NOMO-1 treated with DMSO at 0.1 percent for 48 hours (cell line): ENCODE measurements around the gene ACOT9.
"Not testable (repeated sequence)": the region's sequence is repeated elsewhere in the genome, so short reads cannot be mapped to it uniquely, and the experiment has no call there.

Experiments
- DNase-seq: peaks from one replicate; lab custom pipeline; 2025; ENCODE audit not compliant: unreplicated experiment; lab: John Stamatoyannopoulos, UW

ACOT9 gene, protein sequence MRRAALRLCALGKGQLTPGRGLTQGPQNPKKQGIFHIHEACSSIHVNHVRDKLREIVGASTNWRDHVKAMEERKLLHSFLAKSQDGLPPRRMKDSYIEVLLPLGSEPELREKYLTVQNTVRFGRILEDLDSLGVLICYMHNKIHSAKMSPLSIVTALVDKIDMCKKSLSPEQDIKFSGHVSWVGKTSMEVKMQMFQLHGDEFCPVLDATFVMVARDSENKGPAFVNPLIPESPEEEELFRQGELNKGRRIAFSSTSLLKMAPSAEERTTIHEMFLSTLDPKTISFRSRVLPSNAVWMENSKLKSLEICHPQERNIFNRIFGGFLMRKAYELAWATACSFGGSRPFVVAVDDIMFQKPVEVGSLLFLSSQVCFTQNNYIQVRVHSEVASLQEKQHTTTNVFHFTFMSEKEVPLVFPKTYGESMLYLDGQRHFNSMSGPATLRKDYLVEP

DNA sequence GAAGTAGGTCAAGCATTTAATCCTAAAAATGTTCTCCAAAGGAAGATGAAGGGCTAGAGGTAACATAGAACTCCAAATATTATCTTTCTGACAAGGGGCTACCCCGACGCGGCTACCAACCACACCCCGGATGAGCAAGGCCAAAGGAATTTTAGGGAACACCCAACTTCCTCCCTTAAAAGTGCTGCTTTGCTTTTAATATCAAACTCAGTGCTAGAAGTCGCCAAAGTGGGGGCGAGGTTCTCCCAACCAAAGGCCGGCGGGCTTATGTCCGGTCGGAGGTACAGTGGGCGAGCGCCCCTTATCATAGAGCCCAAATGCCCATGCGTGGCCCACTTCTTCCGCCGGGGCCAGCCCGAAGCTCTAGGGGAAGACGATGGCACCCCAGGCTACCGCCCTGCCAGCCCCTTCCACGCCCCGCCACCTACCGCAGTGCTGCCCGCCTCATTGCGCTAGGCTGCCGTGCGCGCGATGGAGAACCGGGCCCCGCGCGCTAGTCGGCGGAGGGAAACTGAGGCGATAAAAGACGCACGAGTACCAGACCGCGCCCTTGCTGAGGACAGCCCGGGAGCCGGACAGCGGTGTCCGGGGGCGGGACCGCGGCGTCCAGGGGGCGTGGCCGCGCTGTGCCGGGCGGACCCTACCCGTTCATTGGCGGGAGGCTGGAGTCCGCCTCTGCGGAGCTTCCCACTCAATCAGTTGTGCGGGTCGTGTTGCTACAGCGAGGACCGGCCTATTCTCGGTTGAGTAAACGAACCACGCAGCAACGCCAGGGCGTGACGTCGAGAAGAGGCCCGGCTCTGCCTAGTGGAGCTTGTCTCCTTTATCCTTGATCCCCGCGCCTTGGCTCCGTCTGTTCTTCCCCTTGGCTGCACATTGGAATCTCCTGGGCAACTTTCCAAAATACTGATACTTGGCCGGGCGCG is at the start of gene ACOT9:
ACOT9 (minus strand) TSS at position 580 of the 926 bp plus-strand sequence; CDS start at position 448, 132 bp downstream.
- peak; percentile 54 for DNase-seq

DNA sequence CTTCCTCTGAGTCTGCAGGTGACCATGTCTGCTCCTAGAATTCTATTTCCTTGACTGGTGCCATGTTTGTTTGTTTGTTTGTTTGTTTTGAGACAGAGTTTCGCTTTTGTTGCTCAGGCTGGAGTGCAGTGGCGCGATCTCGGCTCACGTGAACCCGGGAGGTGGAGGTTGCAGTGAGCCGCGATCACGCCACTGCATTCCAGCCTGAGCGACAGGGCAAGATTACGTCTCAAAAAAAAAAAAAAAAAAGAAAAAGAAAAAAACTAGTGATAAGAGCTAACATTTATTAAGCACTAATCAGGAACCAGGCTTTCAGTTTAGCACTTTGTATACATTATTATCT is 47.0 kb upstream of the ACOT9 start:
- no peak for DNase-seq

DNA sequence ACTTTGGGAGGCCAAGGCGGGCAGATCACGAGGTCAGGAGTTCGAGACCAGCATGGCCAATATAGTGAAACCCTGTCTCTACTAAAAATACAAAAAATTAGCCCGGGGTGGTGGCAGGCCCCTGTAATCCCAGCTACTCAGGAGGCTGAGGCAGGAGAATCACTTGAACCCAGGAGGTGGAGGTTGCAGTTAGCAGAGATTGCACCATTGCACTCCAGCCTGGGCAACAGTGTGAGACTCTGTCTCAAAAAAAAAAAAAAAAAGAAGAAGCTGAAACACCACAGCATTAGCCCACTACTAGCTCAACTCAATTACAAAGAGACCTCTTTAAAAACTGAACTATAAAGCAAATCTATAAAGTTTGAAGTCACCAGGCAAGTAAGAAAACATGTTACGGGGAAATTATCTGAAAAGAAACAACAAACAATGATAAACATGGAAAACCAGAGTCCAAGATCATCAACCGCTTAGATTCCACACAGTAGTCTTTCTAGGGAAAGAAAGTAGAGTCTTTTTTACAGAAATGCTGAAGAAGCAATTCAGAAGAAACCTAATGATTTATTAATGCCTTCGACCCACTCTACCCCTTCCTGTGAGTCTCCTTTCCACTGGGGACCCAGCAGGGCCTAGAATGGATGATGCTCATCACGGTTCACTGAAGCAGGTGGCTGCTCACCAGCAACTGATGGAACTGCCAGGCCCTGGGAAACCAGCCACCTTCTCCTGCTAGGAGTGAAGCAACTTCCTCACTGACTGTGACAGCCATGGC is 46.5 kb upstream of the ACOT9 start:
- DNase-seq, result no peak

DNA sequence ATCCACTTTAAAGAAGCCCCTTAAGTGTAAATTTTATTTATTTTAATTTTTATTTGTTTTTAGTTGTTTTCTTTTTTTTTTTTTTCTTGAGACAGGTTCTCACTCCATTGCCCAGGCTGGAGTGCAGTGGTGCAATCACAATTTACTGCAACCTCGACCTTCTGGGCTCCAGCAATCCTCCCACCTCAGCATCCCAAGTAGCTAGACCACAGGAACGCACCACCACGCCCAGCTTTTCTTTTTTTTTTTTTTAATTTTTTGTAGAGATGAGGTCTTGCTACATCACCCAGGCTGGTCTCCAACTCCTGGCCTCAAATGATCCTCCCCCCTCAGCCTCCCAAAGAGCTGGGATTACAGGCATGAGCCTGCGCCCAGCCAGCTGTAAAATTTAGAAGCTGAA is 45.9 kb upstream of the ACOT9 start:
- no peak for DNase-seq

DNA sequence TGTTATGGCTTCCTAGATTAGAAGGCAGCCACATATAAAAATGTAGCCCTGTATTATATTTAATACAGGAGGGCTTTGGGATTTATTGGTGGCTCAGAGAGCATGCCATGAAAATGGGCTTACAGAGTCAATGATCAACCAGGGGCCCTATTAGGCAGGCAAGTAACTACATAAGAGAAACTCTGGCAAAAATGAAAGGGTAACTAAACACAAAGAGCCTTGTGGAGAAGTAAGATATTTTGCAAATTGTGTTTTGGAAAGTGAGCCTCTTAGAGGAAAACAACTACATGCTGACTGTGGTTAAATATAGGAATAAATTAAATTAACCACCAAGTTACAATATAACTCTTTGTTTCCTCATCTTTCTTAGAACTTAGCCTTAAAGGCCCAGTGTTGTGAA is 45.4 kb upstream of the ACOT9 start:
- peak; percentile 12 for DNase-seq

DNA sequence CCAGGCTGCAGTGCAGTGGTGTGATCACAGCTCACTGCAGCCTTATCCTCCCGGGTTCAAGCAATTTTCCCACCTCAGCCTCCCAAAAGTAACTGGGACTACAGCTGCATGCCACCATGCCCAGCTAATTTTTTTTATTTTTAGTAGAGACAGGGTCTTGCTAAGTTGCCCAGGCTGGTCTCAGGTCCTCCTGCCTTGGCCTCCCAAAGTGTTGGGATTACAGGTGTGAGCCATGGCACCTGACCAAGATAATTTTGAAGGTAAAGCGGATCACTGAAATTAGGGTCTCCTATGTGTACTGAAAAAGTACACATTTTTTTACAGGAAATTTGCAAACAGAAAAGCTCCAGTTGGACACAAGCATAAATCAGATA is 44.7 kb upstream of the ACOT9 start:
- no peak for DNase-seq

DNA sequence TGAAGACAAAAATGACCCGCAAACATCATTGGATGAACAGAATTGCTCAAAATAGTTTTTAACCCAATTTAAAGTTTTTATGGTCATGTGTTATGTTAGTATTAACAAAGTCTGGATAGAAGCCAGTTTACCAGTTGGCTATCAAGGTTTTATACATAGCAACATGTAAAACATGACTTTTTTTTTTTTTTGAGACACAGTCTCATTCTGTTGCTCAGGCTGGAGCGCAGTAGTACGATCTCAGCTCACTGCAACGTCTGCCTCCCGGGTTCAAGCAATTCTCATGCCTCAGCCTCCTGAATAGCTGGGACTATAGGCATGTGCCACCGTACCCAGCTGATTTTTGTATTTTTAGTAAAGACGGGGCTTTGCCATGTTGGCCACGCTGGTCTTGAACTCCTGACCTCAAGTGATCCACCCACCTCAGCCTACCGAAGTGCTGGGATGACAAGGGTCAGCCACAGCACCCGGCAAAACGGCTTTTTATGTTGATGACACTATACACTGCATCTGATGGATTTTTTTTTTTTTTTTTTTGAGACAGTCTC is 43.3 kb upstream of the ACOT9 start:
- no peak for DNase-seq

DNA sequence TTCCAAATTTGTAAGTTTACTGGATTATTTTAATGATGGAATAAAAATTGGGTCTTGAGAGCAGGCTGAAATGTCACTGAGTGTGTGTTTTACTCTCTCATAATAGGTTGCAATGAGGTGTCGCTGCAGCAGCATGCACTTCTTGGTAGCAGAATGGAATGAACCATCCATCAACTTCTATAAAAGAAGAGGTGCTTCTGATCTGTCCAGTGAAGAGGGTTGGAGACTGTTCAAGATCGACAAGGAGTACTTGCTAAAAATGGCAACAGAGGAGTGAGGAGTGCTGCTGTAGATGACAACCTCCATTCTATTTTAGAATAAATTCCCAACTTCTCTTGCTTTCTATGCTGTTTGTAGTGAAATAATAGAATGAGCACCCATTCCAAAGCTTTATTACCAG is 42.5 kb upstream of the ACOT9 start:
- DNase-seq, result no peak

DNA sequence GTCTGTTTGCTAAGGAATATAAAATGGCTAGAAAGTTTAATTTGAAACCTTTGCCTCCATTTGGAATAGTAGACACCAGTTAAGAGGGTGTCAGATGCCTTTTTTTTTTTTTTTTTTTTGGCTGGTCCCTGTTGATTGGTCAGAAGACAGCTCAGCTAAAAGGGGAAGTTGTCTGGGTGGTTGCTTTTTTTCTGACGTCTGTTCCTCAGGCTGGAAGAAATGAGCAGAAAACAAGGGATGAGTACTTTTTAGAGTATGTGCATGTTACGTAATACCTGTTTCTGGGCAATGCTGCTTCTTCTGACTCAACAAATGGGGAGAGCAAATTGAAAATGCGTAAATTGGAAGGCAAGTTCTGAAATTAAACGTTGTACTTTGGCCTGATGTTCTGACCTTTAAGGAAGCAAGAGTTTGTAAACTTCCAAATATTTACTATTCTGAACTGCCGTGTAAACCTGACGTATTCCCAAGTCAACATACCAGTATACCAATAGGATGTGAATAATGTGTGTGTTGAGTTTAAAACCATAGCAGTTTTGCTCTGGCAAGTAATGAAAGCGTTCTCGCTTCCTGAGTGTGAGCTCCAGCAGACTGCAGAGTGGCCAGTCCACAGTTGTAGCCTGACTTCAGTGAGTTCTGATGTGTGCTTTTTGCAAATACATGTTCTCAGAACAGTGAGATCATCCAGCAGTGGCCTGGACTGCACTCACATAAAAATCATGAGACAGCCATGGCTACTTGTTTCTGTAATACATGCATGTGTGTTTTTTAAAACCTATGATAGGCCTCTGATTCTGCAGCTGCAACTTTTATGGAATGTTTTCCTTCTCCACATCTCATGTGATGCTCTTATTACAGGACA is 41.6 kb upstream of the ACOT9 start:
- peak; percentile 95 for DNase-seq

DNA sequence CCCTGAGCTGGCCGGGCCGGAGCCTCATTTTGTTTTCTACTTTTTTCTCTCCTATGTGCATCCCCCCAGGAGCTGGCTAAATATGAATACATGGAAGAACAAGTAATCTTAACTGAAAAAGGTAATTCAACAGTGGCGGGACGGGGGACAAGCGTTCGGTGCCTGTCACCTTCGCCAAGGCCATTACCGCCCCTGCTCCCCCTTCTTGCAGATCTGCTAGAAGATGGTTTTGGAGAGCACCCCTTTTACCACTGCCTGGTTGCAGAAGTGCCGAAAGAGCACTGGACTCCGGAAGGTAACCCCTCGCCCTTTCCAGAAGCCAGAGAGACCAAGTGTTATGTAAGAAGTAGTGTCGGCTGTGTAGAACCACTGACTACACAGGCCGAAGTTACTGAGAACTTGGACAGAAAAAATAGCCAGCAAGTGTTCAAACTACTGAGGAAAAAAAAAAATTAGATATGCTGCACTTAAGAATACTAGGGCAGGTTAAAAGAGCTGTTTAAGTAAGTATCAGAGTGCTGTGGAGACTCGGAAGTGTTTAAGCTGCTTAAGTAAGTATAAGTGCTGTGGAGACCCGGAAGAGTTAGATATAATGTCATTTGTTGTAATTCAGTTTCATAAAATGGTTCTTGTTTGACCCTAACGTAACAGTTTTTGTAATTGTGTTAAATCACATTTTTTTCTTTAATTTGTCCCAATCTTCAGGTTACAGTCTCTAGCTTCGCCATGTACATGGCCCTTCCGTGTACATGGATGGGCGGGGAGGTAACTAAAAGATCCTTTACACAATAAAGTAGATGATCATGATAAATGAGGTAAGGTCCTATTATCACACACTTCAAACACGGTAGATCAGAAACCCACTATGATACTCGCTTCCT is 40.8 kb upstream of the ACOT9 start:
- DNase-seq, result peak; percentile 43

DNA sequence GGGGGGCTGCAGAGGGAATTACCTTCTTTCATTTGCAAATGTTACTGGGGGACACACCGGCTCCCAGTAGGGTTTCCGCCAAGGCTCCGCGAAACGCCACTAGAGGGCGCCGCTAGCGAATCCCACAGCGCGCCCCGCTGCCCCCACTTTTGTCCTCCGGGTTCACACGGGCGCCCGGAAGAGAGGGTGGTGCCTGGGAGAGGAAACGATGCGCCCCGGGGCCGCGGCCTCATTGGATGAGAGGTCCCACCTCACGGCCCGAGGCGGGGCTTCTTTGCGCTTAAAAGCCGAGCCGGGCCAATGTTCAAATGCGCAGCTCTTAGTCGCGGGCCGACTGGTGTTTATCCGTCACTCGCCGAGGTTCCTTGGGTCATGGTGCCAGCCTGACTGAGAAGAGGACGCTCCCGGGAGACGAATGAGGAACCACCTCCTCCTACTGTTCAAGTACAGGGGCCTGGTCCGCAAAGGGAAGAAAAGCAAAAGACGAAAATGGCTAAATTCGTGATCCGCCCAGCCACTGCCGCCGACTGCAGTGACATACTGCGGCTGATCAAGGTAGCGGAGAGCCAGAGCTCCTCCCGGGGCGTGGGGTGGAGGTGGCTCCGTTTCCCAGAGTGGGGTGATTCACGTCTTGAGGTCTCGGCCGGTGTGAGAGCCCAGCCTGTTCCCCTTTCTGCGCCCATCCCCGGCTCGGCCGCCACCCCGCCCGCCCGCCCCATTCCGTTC is 40.0 kb upstream of the ACOT9 start, which contains the start of gene SAT1:
SAT1 (plus strand) TSS at position 311 of the 726 bp plus-strand sequence; CDS start at position 490, 179 bp downstream.
- DNase-seq, result peak; percentile 96

DNA sequence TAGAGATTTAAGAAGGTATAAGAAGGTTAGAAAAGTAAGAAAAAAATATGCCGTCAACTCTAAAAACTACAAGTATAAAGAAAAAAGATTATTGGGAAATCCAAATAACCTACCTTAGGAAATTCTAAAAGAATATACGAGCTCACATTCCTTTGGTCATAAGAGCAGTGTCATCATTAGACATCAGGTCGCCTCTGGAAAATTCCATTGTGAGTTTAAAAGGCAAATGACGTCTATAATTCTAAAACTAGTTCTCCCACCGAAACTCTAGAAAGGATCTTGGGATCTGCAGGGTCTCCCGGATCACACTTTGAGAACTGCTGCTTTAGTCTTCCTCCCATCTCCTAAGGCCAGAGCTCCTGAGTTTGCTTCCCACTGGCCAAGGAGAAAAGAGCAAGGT is 39.4 kb upstream of the ACOT9 start:
- DNase-seq, result no peak

DNA sequence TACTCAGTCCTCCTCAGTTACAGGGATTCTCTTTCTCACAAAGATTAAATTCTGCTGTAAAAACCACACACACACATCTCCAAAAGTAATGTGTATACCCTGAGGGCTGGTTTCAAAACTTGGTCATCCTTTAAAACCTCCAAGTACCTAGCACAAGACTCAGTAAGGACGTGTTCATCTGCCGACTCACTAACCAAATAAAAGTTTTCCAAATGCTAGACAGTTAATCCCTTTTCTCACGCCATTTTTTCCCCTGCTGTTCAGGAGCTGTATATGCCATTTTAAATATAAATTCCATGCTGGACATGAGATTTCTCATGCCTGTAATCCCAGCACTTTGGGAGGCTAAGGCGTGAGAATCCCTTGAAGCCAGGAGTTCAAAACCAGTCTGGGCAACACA is 35.9 kb upstream of the ACOT9 start:
- DNase-seq, result no peak

DNA sequence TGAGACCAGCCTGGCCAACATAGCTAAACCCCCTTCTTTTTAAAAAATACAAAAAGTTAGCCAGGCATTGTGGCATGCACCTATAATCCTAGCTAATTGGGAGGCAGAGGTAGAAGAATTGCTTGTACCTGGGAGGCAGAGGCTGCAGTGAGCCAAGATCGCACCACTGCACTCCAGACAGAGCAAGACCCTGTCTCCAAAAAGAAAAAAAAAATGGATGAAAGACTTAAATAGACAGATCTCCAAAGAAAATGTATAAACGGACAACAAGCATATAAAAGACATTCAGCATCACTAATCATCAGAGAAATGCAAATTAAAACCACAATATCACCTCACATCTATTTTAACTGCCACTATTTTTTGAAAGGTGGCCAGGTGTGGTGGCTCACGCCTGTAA is 33.3 kb upstream of the ACOT9 start:
- no peak for DNase-seq

DNA sequence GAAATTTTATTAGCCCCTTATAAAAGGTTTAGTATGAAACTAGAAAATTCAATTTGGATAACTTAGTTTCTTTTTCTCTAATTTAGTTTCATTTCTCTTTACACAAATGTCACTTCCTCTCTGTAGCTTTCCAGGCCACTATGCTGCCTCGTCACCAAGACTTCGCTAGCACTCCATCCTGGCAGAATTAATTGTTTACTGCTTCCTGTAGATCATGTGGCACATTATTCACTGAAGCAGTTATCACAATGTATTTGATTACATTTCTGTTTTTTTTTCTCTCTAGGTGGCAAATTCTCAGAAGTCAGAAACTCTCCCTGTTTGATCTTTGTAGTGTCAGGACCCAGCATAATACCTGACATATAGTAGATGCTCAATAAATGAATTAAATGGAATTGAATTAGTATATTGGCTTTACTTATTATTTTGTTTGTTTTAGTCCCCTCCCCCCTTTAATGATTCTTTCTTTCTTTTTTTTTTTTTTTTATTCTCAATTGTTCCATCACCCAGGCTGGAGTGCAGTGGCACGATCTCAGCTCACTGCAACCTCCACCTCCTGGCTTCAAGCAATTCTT is 30.6 kb upstream of the ACOT9 start:
- peak; percentile 98 for DNase-seq

DNA sequence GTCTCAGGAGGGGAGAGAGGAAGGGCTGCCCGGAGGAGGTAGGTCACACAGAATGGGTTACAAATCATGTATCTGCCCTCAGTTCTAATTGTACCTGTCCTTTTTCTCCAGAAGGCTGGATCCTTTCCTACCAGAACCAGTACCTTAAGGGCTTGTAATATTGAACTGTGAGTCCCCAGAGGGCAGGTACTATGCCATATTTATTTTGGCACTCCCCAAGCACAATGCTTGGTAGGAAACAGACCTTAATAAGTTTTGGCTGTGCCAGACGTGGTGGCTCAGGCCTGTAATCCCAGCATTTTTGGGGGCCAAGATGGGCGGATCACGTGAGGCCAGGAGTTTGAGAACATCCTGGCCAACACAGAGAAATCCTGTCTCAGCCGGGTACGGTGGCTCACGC is 28.0 kb upstream of the ACOT9 start:
- DNase-seq, result not testable (repeated sequence)

DNA sequence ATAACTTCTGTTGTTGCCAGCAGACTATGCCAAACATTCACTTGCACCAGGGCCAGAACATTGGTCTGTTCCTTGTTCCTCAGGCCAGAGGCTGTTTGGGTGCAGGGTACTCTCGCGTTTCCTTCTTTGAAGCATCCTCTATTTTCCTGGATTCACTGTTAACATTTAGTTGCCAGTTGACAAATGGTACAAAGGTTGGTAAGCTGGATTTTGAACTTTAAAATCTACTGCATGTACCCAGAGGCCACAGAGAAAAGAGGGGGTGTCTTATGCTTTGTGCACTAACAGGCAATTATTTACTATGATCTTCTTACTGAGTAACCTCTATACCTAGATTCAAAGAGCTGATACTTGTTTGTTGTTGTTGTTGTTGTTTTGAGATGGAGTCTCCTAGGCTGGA is 27.1 kb upstream of the ACOT9 start:
- no peak for DNase-seq
